ENCODE data around the gene NOX3. TPM values are rescaled to one million over a fixed set of nuclear protein-coding genes. Genes with fewer than 3 reads are reported as not detected.
"Not testable (repeated sequence)": the region's sequence is repeated elsewhere in the genome, so short reads cannot be mapped to it uniquely, and the experiment has no call there.

The NOX3 gene
- total RNA-seq, 1 experiment from 2014 or later, result not detected

DNA sequence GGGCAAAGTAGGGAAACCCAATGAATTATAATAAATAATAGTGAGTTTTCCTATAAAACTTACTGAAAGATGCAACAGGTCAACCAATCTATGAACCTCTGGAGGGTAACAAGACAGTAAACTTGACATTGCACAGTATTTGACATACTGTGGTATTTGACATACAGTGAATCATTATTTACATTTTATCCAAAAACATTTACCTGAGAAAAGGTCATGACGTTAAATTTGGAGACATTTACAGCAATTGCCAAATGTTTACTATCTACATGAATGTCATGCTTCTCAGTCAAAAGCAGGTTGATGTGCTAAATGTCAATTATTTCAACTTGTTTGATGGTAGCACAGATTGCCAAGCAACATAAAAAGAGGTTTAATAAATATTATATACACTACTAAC is 35.8 kb upstream of the NOX3 start:
- Mint-ChIP-seq H3K4me3 (no peak overlapping the region), H3K27me3 (ENCODE audit: low read depth) (no peaks in the 10 kb centered on the region), H3K36me3 (ENCODE audit: insufficient read depth in 1 of 3, low read depth in 3 of 3) (peaks cover 3 to 11% (median 5%) of the 10 kb centered on the region in 3 experiments; a peak in 4 of 7 replicates), H3K9me3 (peaks cover 7 to 9% of the 10 kb centered on the region in 2 experiments; a peak in 3 of 5 replicates), H3K27ac (no peak overlapping the region), H3K4me1 (peaks cover 10 to 14% of the 10 kb centered on the region in 2 experiments)
- H3K9ac ChIP-seq (ENCODE audit: extremely low read depth, insufficient read length, low read length), result no peak overlapping the region
- no peaks in the 10 kb centered on the region for H3K4me1 ChIP-seq (ENCODE audit: insufficient read depth, low read length)
- H3K4ac ChIP-seq (ENCODE audit: low read depth, low read length), result no peak overlapping the region
- no peak overlapping the region for H3K56ac ChIP-seq (ENCODE audit: insufficient read length, low read depth, low read length)
- no peak overlapping the region for H4K8ac ChIP-seq (replicated peaks; ENCODE audit: insufficient read length, low read depth, low read length)
- no peak overlapping the region for H2BK12ac ChIP-seq (ENCODE audit: insufficient read length, low read depth, low read length)
- H4K91ac ChIP-seq (ENCODE audit: insufficient read length, low read depth, low read length), result no peak overlapping the region
- H3K18ac ChIP-seq (ENCODE audit: insufficient read length, low read depth, low read length), result no peak overlapping the region
- no peak for DNase-seq
- H3K9me3 ChIP-seq (ENCODE audit: control insufficient read depth, low read depth, low read length), result peaks cover 6% of the 10 kb centered on the region
- H3K27ac ChIP-seq (ENCODE audit: insufficient read length, low read depth, low read length), result no peak overlapping the region
- no peak overlapping the region for H2BK120ac ChIP-seq (ENCODE audit: low read depth, low read length, poor library complexity, severe bottlenecking)
- no peaks in the 10 kb centered on the region for H3K79me2 ChIP-seq (ENCODE audit: insufficient read depth, low read length)
- no peak overlapping the region for H3T11ph ChIP-seq (ENCODE audit: low read length)
- H3K23me2 ChIP-seq (ENCODE audit: insufficient read length, low read depth, low read length, poor library complexity, severe bottlenecking), result no peaks in the 10 kb centered on the region
- no peak overlapping the region for H2AK5ac ChIP-seq (ENCODE audit: insufficient read length, low read length)
- no peak overlapping the region for H3K4me2 ChIP-seq (ENCODE audit: insufficient read depth, insufficient read length, low read length)
- no peak overlapping the region for H3K23ac ChIP-seq (ENCODE audit: insufficient read length, low read depth, low read length)
- H2BK20ac ChIP-seq (ENCODE audit: low read depth, low read length, poor library complexity, severe bottlenecking), result no peak overlapping the region
- no peak overlapping the region for H3K14ac ChIP-seq (ENCODE audit: insufficient read depth, low read length)
- H3K27me3 ChIP-seq (ENCODE audit: insufficient read depth, low read length), result no peaks in the 10 kb centered on the region
- H2BK5ac ChIP-seq (ENCODE audit: insufficient read length, low read length), result no peak overlapping the region
- H3K79me1 ChIP-seq (ENCODE audit: insufficient read depth, low read depth, low read length, poor library complexity, severe bottlenecking), result no peaks in the 10 kb centered on the region
- H2AFZ ChIP-seq (ENCODE audit: low read length), result no peak overlapping the region
- H2BK15ac ChIP-seq (ENCODE audit: low read depth, low read length), result no peak overlapping the region
- TF ChIP-seq, protein P1, sequence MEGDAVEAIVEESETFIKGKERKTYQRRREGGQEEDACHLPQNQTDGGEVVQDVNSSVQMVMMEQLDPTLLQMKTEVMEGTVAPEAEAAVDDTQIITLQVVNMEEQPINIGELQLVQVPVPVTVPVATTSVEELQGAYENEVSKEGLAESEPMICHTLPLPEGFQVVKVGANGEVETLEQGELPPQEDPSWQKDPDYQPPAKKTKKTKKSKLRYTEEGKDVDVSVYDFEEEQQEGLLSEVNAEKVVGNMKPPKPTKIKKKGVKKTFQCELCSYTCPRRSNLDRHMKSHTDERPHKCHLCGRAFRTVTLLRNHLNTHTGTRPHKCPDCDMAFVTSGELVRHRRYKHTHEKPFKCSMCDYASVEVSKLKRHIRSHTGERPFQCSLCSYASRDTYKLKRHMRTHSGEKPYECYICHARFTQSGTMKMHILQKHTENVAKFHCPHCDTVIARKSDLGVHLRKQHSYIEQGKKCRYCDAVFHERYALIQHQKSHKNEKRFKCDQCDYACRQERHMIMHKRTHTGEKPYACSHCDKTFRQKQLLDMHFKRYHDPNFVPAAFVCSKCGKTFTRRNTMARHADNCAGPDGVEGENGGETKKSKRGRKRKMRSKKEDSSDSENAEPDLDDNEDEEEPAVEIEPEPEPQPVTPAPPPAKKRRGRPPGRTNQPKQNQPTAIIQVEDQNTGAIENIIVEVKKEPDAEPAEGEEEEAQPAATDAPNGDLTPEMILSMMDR (conservative IDR thresholded peaks at IDR 0.05), result no peak
- no peak overlapping the region for H4K5ac ChIP-seq (ENCODE audit: insufficient read length, low read depth, low read length)
- no peaks in the 10 kb centered on the region for H4K20me1 ChIP-seq (ENCODE audit: control insufficient read depth, insufficient read depth, insufficient read length)
- no CpG with 5 or more reads among the region's 1 CpG for WGBS (ENCODE audit: extremely low coverage, insufficient read length, low lambda C conversion rate)

GRCh38 chr6:155488197-155488596 is 32.6 kb upstream of the NOX3 start:
- H3K27me3 ChIP-seq (ENCODE audit: insufficient read depth, low read length); H3K9ac ChIP-seq (ENCODE audit: extremely low read depth, insufficient read length, low read length); DNase-seq; H3K4ac ChIP-seq (ENCODE audit: low read depth, low read length); H3K79me2 ChIP-seq (ENCODE audit: insufficient read depth, low read length); H3K18ac ChIP-seq (ENCODE audit: insufficient read length, low read depth, low read length); H4K8ac ChIP-seq (replicated peaks; ENCODE audit: insufficient read length, low read depth, low read length); H3K14ac ChIP-seq (ENCODE audit: insufficient read depth, low read length); H2AFZ ChIP-seq (ENCODE audit: low read length); H2AK5ac ChIP-seq (ENCODE audit: insufficient read length, low read length); H3T11ph ChIP-seq (ENCODE audit: low read length); H2BK5ac ChIP-seq (ENCODE audit: insufficient read length, low read length); H2BK20ac ChIP-seq (ENCODE audit: low read depth, low read length, poor library complexity, severe bottlenecking); H3K23me2 ChIP-seq (ENCODE audit: insufficient read length, low read depth, low read length, poor library complexity, severe bottlenecking); H2BK15ac ChIP-seq (ENCODE audit: low read depth, low read length); H3K27ac ChIP-seq (ENCODE audit: insufficient read length, low read depth, low read length); H3K4me2 ChIP-seq (ENCODE audit: insufficient read depth, insufficient read length, low read length); H3K79me1 ChIP-seq (ENCODE audit: insufficient read depth, low read depth, low read length, poor library complexity, severe bottlenecking); H3K9me3 ChIP-seq (ENCODE audit: control insufficient read depth, low read depth, low read length); H3K4me1 ChIP-seq (ENCODE audit: insufficient read depth, low read length); H3K56ac ChIP-seq (ENCODE audit: insufficient read length, low read depth, low read length); H3K27me3 Mint-ChIP-seq (ENCODE audit: low read depth); H2BK12ac ChIP-seq (ENCODE audit: insufficient read length, low read depth, low read length); H3K4me1 Mint-ChIP-seq; H4K91ac ChIP-seq (ENCODE audit: insufficient read length, low read depth, low read length); H4K5ac ChIP-seq (ENCODE audit: insufficient read length, low read depth, low read length); H3K9me3 Mint-ChIP-seq; H2BK120ac ChIP-seq (ENCODE audit: low read depth, low read length, poor library complexity, severe bottlenecking); H4K20me1 ChIP-seq (ENCODE audit: control insufficient read depth, insufficient read depth, insufficient read length); H3K4me3 Mint-ChIP-seq; H3K23ac ChIP-seq (ENCODE audit: insufficient read length, low read depth, low read length): not testable (repeated sequence)
- Mint-ChIP-seq H3K27ac (peak overlapping the region in 1 of 3 experiments; percentile 8; a peak in 1 of 7 replicates), H3K36me3 (ENCODE audit: insufficient read depth in 1 of 3, low read depth in 3 of 3) (peaks cover 3 to 10% (median 5%) of the 10 kb centered on the region in 3 experiments; a peak in 4 of 7 replicates)
- no CpG with 5 or more reads among the region's 6 CpGs for WGBS (ENCODE audit: extremely low coverage, insufficient read length, low lambda C conversion rate)
